Ovary (tissue), 3 donors: ENCODE data around the gene TACC2.

ENCODE experiments used
- POLR2A ChIP-seq: fragments of 450-650 bp; IDR thresholded peaks from one replicate; pipeline ENCODE4 v1.6.1; 2017; ENCODE audit warnings: antibody characterized with exemption, mild to moderate bottlenecking, moderate library complexity
- TF ChIP-seq, protein P1 (sequence below), 3 donors: fragments of 450-650 bp in 2 of 3; fragments of 200-600 bp in 1 of 3; IDR thresholded peaks; one replicate each; pipeline versions ENCODE4 v1.5.1 to v1.8.0; 2016 to 2022; ENCODE audit warnings: antibody characterized with exemption in 3 of 3, mild to moderate bottlenecking in 1 of 3
- donor health status: DM: no; HTN: no; CAD: no.

- TF ChIP-seq, protein P1, sequence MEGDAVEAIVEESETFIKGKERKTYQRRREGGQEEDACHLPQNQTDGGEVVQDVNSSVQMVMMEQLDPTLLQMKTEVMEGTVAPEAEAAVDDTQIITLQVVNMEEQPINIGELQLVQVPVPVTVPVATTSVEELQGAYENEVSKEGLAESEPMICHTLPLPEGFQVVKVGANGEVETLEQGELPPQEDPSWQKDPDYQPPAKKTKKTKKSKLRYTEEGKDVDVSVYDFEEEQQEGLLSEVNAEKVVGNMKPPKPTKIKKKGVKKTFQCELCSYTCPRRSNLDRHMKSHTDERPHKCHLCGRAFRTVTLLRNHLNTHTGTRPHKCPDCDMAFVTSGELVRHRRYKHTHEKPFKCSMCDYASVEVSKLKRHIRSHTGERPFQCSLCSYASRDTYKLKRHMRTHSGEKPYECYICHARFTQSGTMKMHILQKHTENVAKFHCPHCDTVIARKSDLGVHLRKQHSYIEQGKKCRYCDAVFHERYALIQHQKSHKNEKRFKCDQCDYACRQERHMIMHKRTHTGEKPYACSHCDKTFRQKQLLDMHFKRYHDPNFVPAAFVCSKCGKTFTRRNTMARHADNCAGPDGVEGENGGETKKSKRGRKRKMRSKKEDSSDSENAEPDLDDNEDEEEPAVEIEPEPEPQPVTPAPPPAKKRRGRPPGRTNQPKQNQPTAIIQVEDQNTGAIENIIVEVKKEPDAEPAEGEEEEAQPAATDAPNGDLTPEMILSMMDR (IDR thresholded peaks at IDR 0.05) = no peak
- no peak for TF ChIP-seq POLR2A
Measured at GRCh38 chr10:122128357-122128756, 139.4 kb downstream of the TACC2 start.
